ENCODE measurements around the gene ADD2. TPM values are rescaled to one million over a fixed set of nuclear protein-coding genes. Genes with fewer than 3 reads are reported as not detected.

The ADD2 gene
- total RNA-seq, 8 experiments from 2014 or later = 0.49 to 66.9 (median 44.5) TPM

DNA sequence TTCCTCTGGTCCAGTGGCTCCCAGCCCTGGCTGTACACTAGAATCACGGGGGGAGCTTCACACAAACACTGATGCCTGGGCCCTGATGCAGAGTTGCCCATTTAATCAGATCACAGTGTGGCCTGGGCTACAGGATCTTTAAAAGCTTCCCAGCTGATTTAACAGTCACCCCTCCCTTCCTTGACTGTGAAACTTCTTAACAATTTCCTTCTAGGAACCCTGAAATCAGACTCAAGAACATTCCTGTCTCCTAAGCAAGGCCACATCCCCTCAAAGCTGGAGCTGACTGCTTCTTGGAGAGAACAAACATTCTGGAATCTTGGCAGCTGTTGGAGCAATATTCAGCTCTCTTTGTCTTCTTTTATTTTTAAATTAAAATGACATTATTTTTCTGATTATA lies 88.7 kb downstream of the ADD2 start:
- no peaks in the 10 kb centered on the region for H3K4me1 ChIP-seq (replicated peaks in 1 of 2)
- ATAC-seq (replicated peaks in 6 of 8) = peak in 1 of 8 experiments; percentile 15
- in situ Hi-C loops (cut with MboI; ENCODE audit: low pct_unique_long_range_greater_than_20kb in 2 of 9, low sequenced_read_pairs in 9 of 9, unreplicated experiment in 9 of 9) = no loop called here
- no peak overlapping the region for H3K4me3 ChIP-seq
- 57 to 100% (median 80%) methylated on average over 1 of the region's 1 CpG; no CpG with 5 or more reads in 5 of the 10 experiments for WGBS, 10 experiments
- no peak overlapping the region for H3K27ac ChIP-seq

DNA sequence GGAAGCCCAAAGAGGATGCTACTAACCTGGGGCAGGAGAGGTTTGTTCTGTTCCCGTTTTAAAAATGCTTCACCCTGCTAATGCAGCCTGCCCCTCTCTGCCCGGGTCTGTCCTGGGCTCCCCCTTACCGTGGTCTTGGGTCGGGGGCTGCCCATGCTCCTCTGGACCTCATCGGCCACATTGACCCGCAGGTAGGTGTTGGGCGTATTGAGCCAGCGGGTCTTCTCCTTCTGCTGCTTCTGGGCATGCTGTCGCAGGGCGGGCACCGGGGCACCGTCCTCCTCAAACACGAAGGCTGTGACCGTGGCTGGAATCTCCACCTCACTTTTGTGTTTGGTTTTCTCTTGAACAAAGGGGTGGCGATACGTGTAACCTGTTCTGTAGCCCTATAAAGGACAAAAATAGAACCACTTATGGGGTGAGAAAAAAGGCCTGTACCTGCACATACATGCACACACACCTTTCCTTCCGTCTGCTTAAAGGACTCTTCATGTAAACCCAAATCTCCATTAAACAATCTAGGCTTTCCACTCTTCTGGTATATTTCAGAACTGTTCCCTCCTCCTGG lies 89.3 kb downstream of the ADD2 start:
- in situ Hi-C loops (cut with MboI; ENCODE audit: low pct_unique_long_range_greater_than_20kb in 2 of 9, low sequenced_read_pairs in 9 of 9, unreplicated experiment in 9 of 9) = no loop called here
- Histone ChIP-seq H3K4me1 (replicated peaks in 1 of 2) (no peaks in the 10 kb centered on the region), H3K4me3 (no peak overlapping the region), H3K27ac (no peak overlapping the region)
- WGBS, 10 experiments = 41 to 100% (median 93%) methylated on average over 1 to 9 of the region's 17 CpGs; no CpG with 5 or more reads in 1 of the 10 experiments
- ATAC-seq (replicated peaks in 6 of 8) = no peak

GRCh38 chr2:70676301-70677035 lies 91.5 kb downstream of the ADD2 start:
- ATAC-seq (replicated peaks in 6 of 8) = no peak
- Histone ChIP-seq H3K27ac (no peak overlapping the region), H3K4me3 (no peak overlapping the region), H3K4me1 (replicated peaks in 1 of 2) (no peaks in the 10 kb centered on the region)
- in situ Hi-C loops (cut with MboI; ENCODE audit: low pct_unique_long_range_greater_than_20kb in 2 of 9, low sequenced_read_pairs in 9 of 9, unreplicated experiment in 9 of 9) = no loop called here
- WGBS, 10 experiments = 77 to 100% (median 86%) methylated on average over 3 to 9 of the region's 20 CpGs; no CpG with 5 or more reads in 6 of the 10 experiments

DNA sequence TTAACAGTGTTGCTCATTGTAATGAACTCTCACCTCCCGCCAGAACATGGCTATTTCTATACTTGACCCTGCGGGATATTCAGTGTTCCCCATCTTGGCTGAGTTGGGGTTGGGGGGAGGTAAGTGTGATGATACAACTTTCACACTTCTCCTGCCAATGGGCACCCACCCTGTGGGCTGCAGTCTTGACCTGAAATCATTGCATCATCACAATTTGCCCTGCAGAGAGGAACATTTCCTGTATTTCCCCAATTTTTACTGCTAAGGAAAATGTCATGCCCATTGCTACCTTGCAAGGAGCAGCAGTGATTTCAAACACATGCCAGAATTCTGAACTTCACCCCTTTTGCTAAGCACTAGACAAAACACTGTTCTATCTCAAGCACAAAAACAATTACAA lies 92.1 kb downstream of the ADD2 start:
- Histone ChIP-seq H3K27ac (no peak overlapping the region), H3K4me1 (replicated peaks in 1 of 2) (no peaks in the 10 kb centered on the region), H3K4me3 (no peak overlapping the region)
- WGBS, 10 experiments = 46 to 100% (median 100%) methylated on average over 1 to 2 of the region's 2 CpGs; no CpG with 5 or more reads in 4 of the 10 experiments
- in situ Hi-C loops (cut with MboI; ENCODE audit: low pct_unique_long_range_greater_than_20kb in 2 of 9, low sequenced_read_pairs in 9 of 9, unreplicated experiment in 9 of 9) = no loop called here
- no peak for ATAC-seq (replicated peaks in 6 of 8)

DNA sequence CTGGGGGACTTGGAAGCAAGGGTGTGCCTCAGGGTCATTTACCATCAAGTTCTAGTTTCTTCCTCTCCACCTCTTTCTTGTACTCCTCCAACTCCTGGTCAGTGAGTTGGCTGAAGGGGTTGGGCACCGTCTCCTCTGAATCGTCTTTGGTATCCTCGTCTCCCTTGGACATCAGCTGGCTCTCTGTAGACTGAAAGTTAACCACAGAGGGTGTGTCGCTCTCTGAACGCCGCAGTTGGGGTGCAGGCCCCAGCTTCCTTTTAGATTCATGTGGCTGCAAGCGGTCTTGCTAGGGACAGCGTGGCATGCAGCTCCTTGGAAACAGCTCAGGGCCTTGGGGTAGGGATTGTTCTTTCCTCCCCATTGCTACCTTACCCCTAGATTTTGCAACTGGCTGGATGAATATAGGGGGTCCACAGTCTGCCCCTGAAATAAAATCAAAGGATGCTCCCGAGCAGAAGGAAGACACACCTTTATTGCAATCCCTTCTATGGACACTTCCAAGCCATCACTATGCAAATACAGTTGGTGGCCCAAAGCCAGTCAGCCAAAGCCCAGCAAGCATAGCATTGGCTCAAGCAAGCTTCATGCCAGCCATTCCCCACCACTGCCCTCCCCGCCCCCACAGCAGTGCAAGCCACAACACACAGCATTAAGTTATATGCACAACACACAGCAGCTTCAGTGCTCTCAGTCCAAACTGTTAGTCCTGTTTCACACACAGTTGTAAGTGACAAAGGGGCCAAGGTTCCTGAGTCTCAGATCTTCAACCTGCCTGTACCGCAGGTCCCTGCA lies 93.2 kb downstream of the ADD2 start:
- 72 to 100% (median 97%) methylated on average over 2 to 6 of the region's 11 CpGs; no CpG with 5 or more reads in 1 of the 10 experiments for WGBS, 10 experiments
- ATAC-seq (replicated peaks in 6 of 8) = no peak
- Histone ChIP-seq H3K27ac (no peak overlapping the region), H3K4me1 (replicated peaks in 1 of 2) (no peaks in the 10 kb centered on the region), H3K4me3 (no peak overlapping the region)
- in situ Hi-C loops (cut with MboI; ENCODE audit: low pct_unique_long_range_greater_than_20kb in 2 of 9, low sequenced_read_pairs in 9 of 9, unreplicated experiment in 9 of 9) = loop anchor here in 2 of 9 experiments (25.0 kb wide), 2 partner anchors 112 to 287 kb away; partner anchors contain the start of gene FIGLA (in 1 of the 2)

DNA sequence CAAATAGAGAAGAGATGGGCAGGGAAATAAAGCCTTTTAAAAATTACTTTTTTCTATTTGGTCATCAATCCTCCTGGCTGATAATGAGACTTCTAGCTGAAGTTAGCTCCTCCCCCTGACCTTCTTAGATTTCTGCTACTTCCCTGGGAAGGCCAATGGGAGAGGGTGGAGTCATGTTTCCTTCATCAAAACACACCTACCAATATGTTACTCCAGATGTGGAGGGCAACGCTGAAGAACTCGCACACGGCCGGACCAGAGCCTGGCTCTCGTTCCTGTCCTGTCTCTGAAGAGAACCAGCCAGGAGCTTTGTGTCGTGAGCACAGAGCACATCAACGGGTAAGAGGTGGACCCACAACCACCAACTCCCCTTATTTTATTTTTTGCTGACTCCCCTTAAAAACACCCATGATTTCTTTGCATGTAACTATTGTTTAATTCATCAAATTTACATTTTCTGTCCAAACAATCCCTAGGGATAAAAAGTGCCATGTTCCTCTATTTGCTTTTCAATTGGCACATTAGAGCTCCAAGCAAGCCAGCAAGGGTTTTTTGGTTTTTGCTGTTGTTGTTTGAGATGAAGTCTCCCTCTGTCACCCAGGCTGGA lies 94.9 kb downstream of the ADD2 start:
- no peaks in the 10 kb centered on the region for H3K4me1 ChIP-seq (replicated peaks in 1 of 2)
- ATAC-seq (replicated peaks in 6 of 8) = no peak
- 24 to 86% (median 77%) methylated on average over 1 to 7 of the region's 7 CpGs for WGBS, 10 experiments
- in situ Hi-C loops (cut with MboI; ENCODE audit: low pct_unique_long_range_greater_than_20kb in 2 of 9, low sequenced_read_pairs in 9 of 9, unreplicated experiment in 9 of 9) = loop anchor here in 2 of 9 experiments (25.0 kb wide), 2 partner anchors 114 to 289 kb away; partner anchors contain the start of gene FIGLA (in 1 of the 2)
- H3K4me3 ChIP-seq = no peak overlapping the region
- no peak overlapping the region for H3K27ac ChIP-seq

DNA sequence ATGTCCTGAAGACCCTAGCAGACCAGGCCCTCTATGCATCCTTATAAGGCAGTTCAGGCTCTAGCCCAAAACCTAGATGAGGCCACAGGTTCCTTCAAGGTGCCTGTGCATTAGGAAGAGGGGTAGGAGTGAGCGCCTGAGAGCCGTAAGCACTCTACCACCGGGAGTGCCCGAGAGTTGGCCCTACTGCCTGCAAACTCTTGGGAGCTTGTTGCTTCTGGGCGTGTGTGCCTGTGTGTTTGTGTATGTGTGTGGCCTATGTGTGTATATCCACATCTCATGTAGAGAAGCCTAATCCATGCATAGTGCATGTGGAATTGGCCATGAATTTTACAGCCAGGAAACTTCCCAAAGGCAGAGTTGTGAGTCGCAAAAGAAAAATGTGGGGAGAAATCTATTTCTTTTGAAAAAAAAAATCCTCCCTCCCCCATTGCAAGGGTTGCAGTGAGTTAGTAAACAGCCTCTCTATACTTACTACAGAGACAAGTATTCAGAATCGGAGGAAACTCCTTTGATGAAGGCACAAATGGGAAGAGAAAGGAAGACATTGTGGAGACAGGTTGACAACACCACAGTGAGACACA lies 96.8 kb downstream of the ADD2 start:
- ATAC-seq (replicated peaks in 6 of 8) = peak in 2 of 8 experiments; percentile 42 to 72

GRCh38 chr2:70670626-70671025 lies 97.4 kb downstream of the ADD2 start:
- Histone ChIP-seq H3K27ac (no peak overlapping the region), H3K4me1 (replicated peaks in 1 of 2) (no peaks in the 10 kb centered on the region), H3K4me3 (no peak overlapping the region)
- WGBS, 10 experiments = 67 to 100% (median 100%) methylated on average over 1 to 3 of the region's 3 CpGs; no CpG with 5 or more reads in 6 of the 10 experiments
- no peak for ATAC-seq (replicated peaks in 6 of 8)
- in situ Hi-C loops (cut with MboI; ENCODE audit: low pct_unique_long_range_greater_than_20kb in 2 of 9, low sequenced_read_pairs in 9 of 9, unreplicated experiment in 9 of 9) = loop anchor here in 2 of 9 experiments (25.0 kb wide), 2 partner anchors 117 to 292 kb away; partner anchors contain the start of gene FIGLA (in 1 of the 2)

More for the DNA sequence above, 96.8 kb downstream of the ADD2 start:
- in situ Hi-C loops (cut with MboI; ENCODE audit: low pct_unique_long_range_greater_than_20kb in 2 of 9, low sequenced_read_pairs in 9 of 9, unreplicated experiment in 9 of 9) = loop anchor here in 2 of 9 experiments (25.0 kb wide), 2 partner anchors 116 to 291 kb away; partner anchors contain the start of gene FIGLA (in 1 of the 2)
- Histone ChIP-seq H3K4me3 (no peak overlapping the region), H3K4me1 (replicated peaks in 1 of 2) (no peaks in the 10 kb centered on the region), H3K27ac (no peak overlapping the region)
- WGBS, 10 experiments = 60 to 100% (median 86%) methylated on average over 1 to 4 of the region's 7 CpGs; no CpG with 5 or more reads in 5 of the 10 experiments

DNA sequence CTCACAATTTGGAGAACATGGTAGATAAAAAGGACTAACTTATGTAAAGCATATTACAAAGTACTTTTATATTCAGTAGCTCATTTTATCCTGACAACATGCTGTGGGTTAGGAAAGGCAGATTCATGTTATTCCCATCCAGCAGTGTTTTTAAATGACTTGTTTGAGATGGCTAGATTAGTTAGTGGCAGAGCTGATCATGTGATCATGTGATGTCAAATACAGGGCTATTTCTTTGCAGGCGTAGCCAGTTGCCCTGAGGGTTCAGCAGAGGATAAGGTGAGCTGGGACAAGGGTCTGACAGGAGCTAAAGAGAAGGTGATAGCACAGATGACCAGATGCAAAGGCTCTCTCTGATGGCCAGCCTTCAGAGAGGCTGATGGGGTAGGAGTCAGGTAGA lies 97.8 kb downstream of the ADD2 start:
- Histone ChIP-seq H3K4me1 (replicated peaks in 1 of 2) (no peaks in the 10 kb centered on the region), H3K27ac (no peak overlapping the region), H3K4me3 (no peak overlapping the region)
- 80 to 100% (median 92%) methylated on average over 1 of the region's 1 CpG; no CpG with 5 or more reads in 6 of the 10 experiments for WGBS, 10 experiments
- no peak for ATAC-seq (replicated peaks in 6 of 8)
- in situ Hi-C loops (cut with MboI; ENCODE audit: low pct_unique_long_range_greater_than_20kb in 2 of 9, low sequenced_read_pairs in 9 of 9, unreplicated experiment in 9 of 9) = loop anchor here in 2 of 9 experiments (25.0 kb wide), 2 partner anchors 117 to 292 kb away; partner anchors contain the start of gene FIGLA (in 1 of the 2)

- WGBS, 10 experiments = 56 to 100% (median 83%) methylated on average over 2 to 4 of the region's 4 CpGs; no CpG with 5 or more reads in 3 of the 10 experiments
- no peak overlapping the region for H3K27ac ChIP-seq
- no peak overlapping the region for H3K4me3 ChIP-seq
- in situ Hi-C loops (cut with MboI; ENCODE audit: low pct_unique_long_range_greater_than_20kb in 2 of 9, low sequenced_read_pairs in 9 of 9, unreplicated experiment in 9 of 9) = loop anchor here in 2 of 9 experiments (25.0 kb wide), 2 partner anchors 118 to 293 kb away; partner anchors contain the start of gene FIGLA (in 1 of the 2)
- H3K4me1 ChIP-seq (replicated peaks in 1 of 2) = no peaks in the 10 kb centered on the region
- ATAC-seq (replicated peaks in 6 of 8) = no peak
These were observed 99.1 kb downstream of the ADD2 start for GRCh38 chr2:70668911-70669310.

GRCh38 chr2:70668432-70668831 lies 99.6 kb downstream of the ADD2 start:
- 55 to 100% (median 100%) methylated on average over 1 to 3 of the region's 3 CpGs; no CpG with 5 or more reads in 1 of the 10 experiments for WGBS, 10 experiments
- H3K4me1 ChIP-seq (replicated peaks in 1 of 2) = no peaks in the 10 kb centered on the region
- H3K4me3 ChIP-seq = no peak overlapping the region
- H3K27ac ChIP-seq = no peak overlapping the region
- in situ Hi-C loops (cut with MboI; ENCODE audit: low pct_unique_long_range_greater_than_20kb in 2 of 9, low sequenced_read_pairs in 9 of 9, unreplicated experiment in 9 of 9) = loop anchor here in 2 of 9 experiments (25.0 kb wide), 2 partner anchors 119 to 294 kb away; partner anchors contain the start of gene FIGLA (in 1 of the 2)
- ATAC-seq (replicated peaks in 6 of 8) = no peak

DNA sequence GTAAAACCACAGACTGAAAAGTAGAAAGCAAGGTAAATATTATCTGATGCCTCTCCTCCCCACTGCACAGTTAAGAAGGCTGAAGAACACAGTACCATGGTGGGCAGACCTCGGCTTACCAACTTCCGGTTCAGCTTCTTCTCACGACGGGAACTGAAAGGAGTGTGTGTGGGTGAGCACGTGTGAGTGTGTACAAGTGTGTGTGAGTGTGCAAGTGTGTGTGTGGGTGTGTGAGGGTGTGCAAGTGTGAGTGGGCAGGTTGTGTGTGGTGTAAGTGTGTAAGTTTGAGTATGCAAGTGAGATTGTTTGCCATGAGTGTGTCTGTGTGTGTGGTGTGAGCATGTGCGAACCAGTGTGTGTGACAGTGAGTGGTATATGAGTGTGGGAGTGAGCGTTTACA lies 103.5 kb downstream of the ADD2 start:
- H3K4me1 ChIP-seq (replicated peaks in 1 of 2) = peaks cover 0 to 4% of the 10 kb centered on the region in 2 donors
- H3K4me3 ChIP-seq = no peak overlapping the region
- no peak overlapping the region for H3K27ac ChIP-seq
- ATAC-seq (replicated peaks in 6 of 8) = no peak
- in situ Hi-C loops (cut with MboI; ENCODE audit: low pct_unique_long_range_greater_than_20kb in 2 of 9, low sequenced_read_pairs in 9 of 9, unreplicated experiment in 9 of 9) = loop anchor here in 2 of 9 experiments (25.0 kb wide), 2 partner anchors 123 to 298 kb away; partner anchors contain the start of gene FIGLA (in 1 of the 2)
- 61 to 100% (median 96%) methylated on average over 1 to 4 of the region's 7 CpGs; no CpG with 5 or more reads in 3 of the 10 experiments for WGBS, 10 experiments
